Measurements from ENCODE around the gene PODXL2.

Gene PODXL2

DNA sequence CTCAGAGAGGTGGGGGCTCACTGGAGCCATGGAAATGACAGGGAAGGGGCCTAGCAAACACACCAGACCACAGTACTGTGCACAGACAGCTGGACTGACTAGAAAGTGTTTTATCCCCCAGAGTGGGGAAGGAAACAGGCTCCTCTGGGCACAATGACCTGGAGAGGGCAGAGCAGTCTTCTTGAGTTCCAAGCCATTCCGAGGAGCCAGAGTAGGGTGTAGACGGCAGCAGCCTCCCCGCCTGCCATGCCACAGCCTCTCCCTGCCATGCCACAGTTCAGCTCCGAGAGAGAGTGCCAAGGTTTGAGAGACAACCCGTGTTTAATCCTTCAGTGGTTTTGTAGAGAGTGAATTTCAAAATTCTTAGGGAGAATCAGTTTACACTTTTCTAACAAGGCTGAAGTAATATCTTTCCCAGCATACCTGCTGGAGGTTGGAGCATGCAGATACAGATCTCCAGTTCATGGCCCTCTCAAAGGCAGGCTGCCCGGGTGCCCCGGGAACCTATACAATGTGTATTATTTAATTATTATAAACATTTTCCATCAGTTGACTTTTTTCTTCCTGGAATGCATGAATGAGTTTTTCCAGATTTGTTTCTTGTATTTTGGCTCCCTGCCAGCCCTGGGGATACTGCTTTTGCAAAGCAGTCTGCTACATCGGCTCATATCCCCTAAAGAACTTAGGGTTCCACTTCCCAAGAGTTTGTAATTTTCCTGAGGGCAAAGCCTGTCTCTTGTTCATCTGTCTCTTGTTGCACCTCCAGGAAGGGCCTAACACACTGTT lies 3.2 kb downstream of the PODXL2 start:
- no peak for ATAC-seq (ENCODE audit: insufficient read depth, low read depth)
- H3K27me3 ChIP-seq (ENCODE audit: insufficient read depth, low read length, poor library complexity) = peaks cover 4% of the 10 kb centered on the region
- H4K20me1 ChIP-seq (ENCODE audit: insufficient read depth, low read length) = no peaks in the 10 kb centered on the region
- no peak overlapping the region for H3K4me3 ChIP-seq (ENCODE audit: low read depth in 1 of 2, low read length in 2 of 2)
- no peak for TF ChIP-seq EZH2 (IDR thresholded peaks at IDR 0.05; ENCODE audit: borderline replicate concordance, low read depth, low read length, severe bottlenecking)
- TF ChIP-seq, protein P1, sequence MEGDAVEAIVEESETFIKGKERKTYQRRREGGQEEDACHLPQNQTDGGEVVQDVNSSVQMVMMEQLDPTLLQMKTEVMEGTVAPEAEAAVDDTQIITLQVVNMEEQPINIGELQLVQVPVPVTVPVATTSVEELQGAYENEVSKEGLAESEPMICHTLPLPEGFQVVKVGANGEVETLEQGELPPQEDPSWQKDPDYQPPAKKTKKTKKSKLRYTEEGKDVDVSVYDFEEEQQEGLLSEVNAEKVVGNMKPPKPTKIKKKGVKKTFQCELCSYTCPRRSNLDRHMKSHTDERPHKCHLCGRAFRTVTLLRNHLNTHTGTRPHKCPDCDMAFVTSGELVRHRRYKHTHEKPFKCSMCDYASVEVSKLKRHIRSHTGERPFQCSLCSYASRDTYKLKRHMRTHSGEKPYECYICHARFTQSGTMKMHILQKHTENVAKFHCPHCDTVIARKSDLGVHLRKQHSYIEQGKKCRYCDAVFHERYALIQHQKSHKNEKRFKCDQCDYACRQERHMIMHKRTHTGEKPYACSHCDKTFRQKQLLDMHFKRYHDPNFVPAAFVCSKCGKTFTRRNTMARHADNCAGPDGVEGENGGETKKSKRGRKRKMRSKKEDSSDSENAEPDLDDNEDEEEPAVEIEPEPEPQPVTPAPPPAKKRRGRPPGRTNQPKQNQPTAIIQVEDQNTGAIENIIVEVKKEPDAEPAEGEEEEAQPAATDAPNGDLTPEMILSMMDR (IDR thresholded peaks at IDR 0.05; ENCODE audit: borderline replicate concordance, extremely low read depth, low read length, poor library complexity, severe bottlenecking) = no peak
- H3K79me2 ChIP-seq (ENCODE audit: insufficient read depth, low read length) = no peaks in the 10 kb centered on the region
- H3K4me1 ChIP-seq (ENCODE audit: insufficient read depth, low read length) = peaks cover 3% of the 10 kb centered on the region
- no peak overlapping the region for H3K27ac ChIP-seq (ENCODE audit: low read length)
- no peak overlapping the region for H3K4me2 ChIP-seq (ENCODE audit: insufficient read depth, low read length)
- no peak overlapping the region for H3K9ac ChIP-seq (ENCODE audit: low read depth, low read length)
- no peak overlapping the region for H2AFZ ChIP-seq (ENCODE audit: low read depth, low read length)
- DNase-seq = no peak
- no peaks in the 10 kb centered on the region for H3K36me3 ChIP-seq (ENCODE audit: insufficient read depth, low read length)
- H3K9me3 ChIP-seq (ENCODE audit: insufficient read depth, low read length, severe bottlenecking) = no peaks in the 10 kb centered on the region

DNA sequence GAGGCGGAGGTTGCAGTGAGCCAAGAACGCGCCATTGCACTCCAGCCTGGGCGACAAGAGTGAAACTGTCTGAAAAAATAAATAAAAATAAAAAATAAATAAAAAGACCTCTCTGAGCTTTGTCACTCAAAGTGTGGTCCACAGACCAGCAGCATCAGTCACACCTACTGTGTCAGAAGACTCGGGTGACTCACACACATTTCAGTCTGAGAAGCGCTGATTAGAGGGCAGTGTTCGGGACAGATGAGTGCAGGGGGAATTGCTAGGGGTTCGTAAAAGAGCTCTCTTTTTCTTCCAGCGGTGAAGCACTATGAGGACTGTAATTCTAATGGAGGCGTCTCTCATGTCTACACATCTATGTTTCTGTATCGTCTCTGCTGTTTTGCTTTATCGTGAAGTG lies 5.7 kb downstream of the PODXL2 start:
- H3K9ac ChIP-seq (ENCODE audit: low read depth, low read length) = no peak overlapping the region
- no peak for TF ChIP-seq EZH2 (IDR thresholded peaks at IDR 0.05; ENCODE audit: borderline replicate concordance, low read depth, low read length, severe bottlenecking)
- TF ChIP-seq, protein P1 (IDR thresholded peaks at IDR 0.05; ENCODE audit: borderline replicate concordance, extremely low read depth, low read length, poor library complexity, severe bottlenecking) = no peak
- H3K4me2 ChIP-seq (ENCODE audit: insufficient read depth, low read length) = no peak overlapping the region
- DNase-seq (no peak), ATAC-seq (ENCODE audit: insufficient read depth, low read depth) (no peak)
- H3K27me3 ChIP-seq (ENCODE audit: insufficient read depth, low read length, poor library complexity) = peaks cover 4% of the 10 kb centered on the region
- no peaks in the 10 kb centered on the region for H3K9me3 ChIP-seq (ENCODE audit: insufficient read depth, low read length, severe bottlenecking)
- no peak overlapping the region for H3K27ac ChIP-seq (ENCODE audit: low read length)
- no peaks in the 10 kb centered on the region for H4K20me1 ChIP-seq (ENCODE audit: insufficient read depth, low read length)
- H2AFZ ChIP-seq (ENCODE audit: low read depth, low read length) = no peak overlapping the region
- H3K36me3 ChIP-seq (ENCODE audit: insufficient read depth, low read length) = no peaks in the 10 kb centered on the region
- H3K79me2 ChIP-seq (ENCODE audit: insufficient read depth, low read length) = no peaks in the 10 kb centered on the region
- peaks cover 11% of the 10 kb centered on the region for H3K4me1 ChIP-seq (ENCODE audit: insufficient read depth, low read length)
- H3K4me3 ChIP-seq (ENCODE audit: low read depth in 1 of 2, low read length in 2 of 2) = no peak overlapping the region

GRCh38 chr3:127637546-127637945 lies 8.6 kb downstream of the PODXL2 start:
- no peak for TF ChIP-seq EZH2 (IDR thresholded peaks at IDR 0.05; ENCODE audit: borderline replicate concordance, low read depth, low read length, severe bottlenecking)
- TF ChIP-seq, protein P1 (IDR thresholded peaks at IDR 0.05; ENCODE audit: borderline replicate concordance, extremely low read depth, low read length, poor library complexity, severe bottlenecking) = peak; percentile 31
- DNase-seq (peak; percentile 71), ATAC-seq (ENCODE audit: insufficient read depth, low read depth) (peak; percentile 98)
- Histone ChIP-seq H3K4me1 (ENCODE audit: insufficient read depth, low read length) (peaks cover 11% of the 10 kb centered on the region), H4K20me1 (ENCODE audit: insufficient read depth, low read length) (no peaks in the 10 kb centered on the region), H3K27ac (ENCODE audit: low read length) (no peak overlapping the region), H3K9ac (ENCODE audit: low read depth, low read length) (no peak overlapping the region), H3K4me3 (ENCODE audit: low read depth in 1 of 2, low read length in 2 of 2) (no peak overlapping the region), H3K36me3 (ENCODE audit: insufficient read depth, low read length) (no peaks in the 10 kb centered on the region), H3K79me2 (ENCODE audit: insufficient read depth, low read length) (no peaks in the 10 kb centered on the region), H3K27me3 (ENCODE audit: insufficient read depth, low read length, poor library complexity) (no peaks in the 10 kb centered on the region), H2AFZ (ENCODE audit: low read depth, low read length) (peak overlapping the region; percentile 55; the same call in 1 of the 2 replicates), H3K9me3 (ENCODE audit: insufficient read depth, low read length, severe bottlenecking) (no peaks in the 10 kb centered on the region), H3K4me2 (ENCODE audit: insufficient read depth, low read length) (no peak overlapping the region)

All from DND-41 (cell line).